ENCODE results near the gene IL17RD. TPM values are rescaled to one million over a fixed set of nuclear protein-coding genes. Genes with fewer than 3 reads are reported as not detected.

IL17RD gene
- total and polyA plus RNA-seq, 2 of the 13 experiments (the other 11 are each of a cell fraction or from before 2014, with no cell fraction given) = 0.28 to 0.31 TPM

GRCh38 chr3:57100046-57100695 is 65.0 kb downstream of the IL17RD start (continued):
- TF ChIP-seq FIP1L1 (IDR thresholded peaks at IDR 0.05; ENCODE audit: borderline replicate concordance, insufficient read depth, low read depth, low read length) (no peak), ZNF121 (CRISPR knock-in tag; IDR thresholded peaks at IDR 0.05) (no peak), DRAP1 (CRISPR knock-in tag; IDR thresholded peaks at IDR 0.05) (0 out of 2 replicates have a peak, but pooled peaks have one; percentile 25)

- in situ Hi-C loops (cut with HindIII; ENCODE audit: extremely low pct_ligation_motif_present, low pct_unique_long_range_greater_than_20kb) (no loop called here), intact Hi-C loops (cut with micrococcal nuclease; ENCODE audit: unreplicated experiment) (no loop called here)
- ChIA-PET CTCF (ENCODE audit: low intra/inter-chr PET ratio, low total read pairs) (no interaction called here), POLR2A (interaction anchor here (1.1 kb wide), 1 partner anchor 19 kb away, joined by 3 read pairs; no protein-coding TSS in a partner anchor)
- Histone ChIP-seq H3K27ac (ENCODE audit: extremely low read length, insufficient read depth, low read length) (no peak overlapping the region), H3K4me1 (ENCODE audit: insufficient read depth, low read length) (peaks cover 4% of the 10 kb centered on the region; the same call in 1 of the 2 replicates), H3K79me2 (ENCODE audit: insufficient read depth, low read length) (no peaks in the 10 kb centered on the region), H3K9me3 (ENCODE audit: low read length) (no peaks in the 10 kb centered on the region), H3K9ac (ENCODE audit: insufficient read depth, low read depth, low read length) (no peak overlapping the region), H3K4me2 (ENCODE audit: low read depth, low read length) (no peak overlapping the region), H4K20me1 (ENCODE audit: insufficient read depth, low read length) (no peaks in the 10 kb centered on the region), H3K36me3 (replicated peaks in 1 of 2; ENCODE audit: control insufficient read depth in 1 of 2, insufficient read depth in 2 of 2, low read length in 2 of 2) (no peaks in the 10 kb centered on the region), H3K27me3 (ENCODE audit: control insufficient read depth in 1 of 2, insufficient read depth in 2 of 2, low read length in 2 of 2) (peaks cover 0 to 3% of the 10 kb centered on the region in 2 experiments; a peak in 2 of 5 replicates), H3K4me3 (replicated peaks in 1 of 3; ENCODE audit: insufficient read depth in 1 of 3, low read depth in 2 of 3, low read length in 3 of 3) (no peak overlapping the region), H2AFZ (ENCODE audit: low read length) (no peak overlapping the region)
- no peak for ATAC-seq
- WGBS (ENCODE audit: low lambda C conversion rate) = 31% methylated on average over 5 of the region's 6 CpGs
- FAIRE-seq = no peak
- TF ChIP-seq ZFP36 (IDR thresholded peaks at IDR 0.05; ENCODE audit: borderline replicate concordance, low read depth, low read length, partially characterized antibody) (no peak), ZNF382 (CRISPR knock-in tag; IDR thresholded peaks at IDR 0.05; ENCODE audit: borderline replicate concordance) (no peak), REXO4 (CRISPR knock-in tag; IDR thresholded peaks at IDR 0.05; ENCODE audit: borderline replicate concordance) (no peak), SRSF1 (optimal IDR thresholded peaks at IDR 0.05; ENCODE audit: low read depth, low read length) (no peak), CC2D1A (CRISPR knock-in tag; IDR thresholded peaks at IDR 0.05) (no peak), ZNF597 (CRISPR knock-in tag; IDR thresholded peaks at IDR 0.05) (no peak), ZNF280D (CRISPR knock-in tag; IDR thresholded peaks at IDR 0.05) (no peak), ZBTB14 (CRISPR knock-in tag; IDR thresholded peaks at IDR 0.05) (no peak)
- TF ChIP-seq, protein P1, sequence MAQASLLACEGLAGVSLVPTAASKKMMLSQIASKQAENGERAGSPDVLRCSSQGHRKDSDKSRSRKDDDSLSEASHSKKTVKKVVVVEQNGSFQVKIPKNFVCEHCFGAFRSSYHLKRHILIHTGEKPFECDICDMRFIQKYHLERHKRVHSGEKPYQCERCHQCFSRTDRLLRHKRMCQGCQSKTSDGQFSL (CRISPR knock-in tag; IDR thresholded peaks at IDR 0.05) = no peak
- no TSS peak for BruUV-seq (replicated peaks)
- no peak for DNase-seq (ENCODE audit: low spot score)
Measured at GRCh38 chr3:57098418-57099310, 66.5 kb downstream of the IL17RD start.

All from HepG2 (cell line).